T-cell (primary cell): ENCODE measurements around the gene OST4. TPM values are rescaled to one million over a fixed set of nuclear protein-coding genes. Genes with fewer than 3 reads are reported as not detected.
"Not testable (repeated sequence)": the region's sequence is repeated elsewhere in the genome, so short reads cannot be mapped to it uniquely, and the experiment has no call there.

ENCODE experiments used
- ATAC-seq, 4 experiments: fragments of 200-7000 bp in 3 of 4; fragments of 150-1000 bp in 1 of 4; cut with Tn5 transposase; replicated peaks in 1 of 4; 1 replicate in 3 of 4; 2 replicates in 1 of 4; pipeline ENCODE4 v1.10.0; 2021; ENCODE audit warnings: moderate library complexity in 3 of 4, mild to moderate bottlenecking in 2 of 4, moderate number of reproducible peaks in 1 of 4
- CTCF ChIA-PET, 2 donors: fragments of 300-600 bp; sonication (Branson Sonifier 250); formaldehyde crosslinking; loops; one replicate each; lab custom pipeline; 2022; ENCODE audit warnings: antibody characterized with exemption in 2 of 2; lab: Charles Lee
- POLR2A ChIA-PET, 2 donors: fragments of 300-600 bp; sonication (Branson Sonifier 250); formaldehyde crosslinking; loops; one replicate each; lab custom pipeline; 2022; ENCODE audit warnings: antibody characterized with exemption in 2 of 2; lab: Charles Lee
- DNase-seq, 35 experiments: peaks; one replicate each; pipeline versions ENCODE4 v3.0.0 to v3.0.0-alpha.2; 2013 to 2023
- H3K27ac ChIP-seq: one replicate; pipeline ENCODE4 v1.5.1; 2013; ENCODE audit warnings: low read length
- H3K27me3 ChIP-seq, 2 experiments: replicated peaks in 1 of 2; 1 replicate in 1 of 2; 2 replicates in 1 of 2; pipeline versions ENCODE4 v1.6.1 to v1.7.0; 2013; ENCODE audit warnings: low read length in 1 of 2, mixed read lengths in 1 of 2; ENCODE audit not compliant: control insufficient read depth in 2 of 2, insufficient read depth in 2 of 2; ENCODE audit errors: extremely low read depth in 1 of 2
- H3K36me3 ChIP-seq, 2 donors: 1 replicate in 1 of 2; 2 replicates in 1 of 2; pipeline versions ENCODE4 v1.6.1 to v1.7.0; 2013; ENCODE audit warnings: low read length in 1 of 2; ENCODE audit not compliant: control insufficient read depth in 2 of 2, insufficient read depth in 1 of 2; ENCODE audit errors: extremely low read depth in 1 of 2
- H3K4me1 ChIP-seq, 2 experiments: 1 replicate in 1 of 2; 2 replicates in 1 of 2; pipeline versions ENCODE4 v1.6.1 to v1.7.0; 2013; ENCODE audit warnings: low read length in 2 of 2, mixed read lengths in 1 of 2; ENCODE audit not compliant: insufficient read depth in 2 of 2, control insufficient read depth in 1 of 2; ENCODE audit errors: extremely low read depth in 1 of 2
- H3K4me3 ChIP-seq, 2 donors: 1 replicate in 1 of 2; 2 replicates in 1 of 2; pipeline versions ENCODE4 v1.5.1 to v1.7.0; 2013; ENCODE audit warnings: mild to moderate bottlenecking in 2 of 2, low read length in 1 of 2, moderate library complexity in 1 of 2; ENCODE audit not compliant: control insufficient read depth in 1 of 2; ENCODE audit errors: extremely low read depth in 1 of 2
- H3K9me3 ChIP-seq: 2 replicates; pipeline ENCODE4 v1.7.0; 2013
- H3K27ac Mint-ChIP-seq, 2 donors: one replicate each; pipeline ENCODE4 v1.8.0; 2020 to 2021; ENCODE audit warnings: mild to moderate bottlenecking in 2 of 2, mixed read lengths in 2 of 2
- H3K27me3 Mint-ChIP-seq, 2 donors: one replicate each; pipeline ENCODE4 v1.8.0; 2021 to 2022; ENCODE audit warnings: mixed read lengths in 2 of 2
- H3K36me3 Mint-ChIP-seq: one replicate; pipeline ENCODE4 v1.8.0; 2021; ENCODE audit warnings: mixed read lengths
- H3K4me1 Mint-ChIP-seq, 3 donors: one replicate each; pipeline ENCODE4 v1.8.0; 2020 to 2022; ENCODE audit warnings: mixed read lengths in 3 of 3, mild to moderate bottlenecking in 1 of 3
- H3K4me3 Mint-ChIP-seq, 3 donors: one replicate each; pipeline ENCODE4 v1.8.0; 2020 to 2022; ENCODE audit warnings: mild to moderate bottlenecking in 3 of 3, mixed read lengths in 3 of 3, moderate library complexity in 3 of 3
- H3K9me3 Mint-ChIP-seq, 3 donors: one replicate each; pipeline ENCODE4 v1.8.0; 2020 to 2022; ENCODE audit warnings: mixed read lengths in 3 of 3
- WGBS: methylation state at CpG from one replicate; pipeline ENCODE4 v1.1.5; 2013; ENCODE audit warnings: missing lambda C conversion rate; ENCODE audit not compliant: insufficient coverage; 5-methylcytosine and 5-hydroxymethylcytosine counted together
- total RNA-seq, 35 experiments: library from RNA in 6 of 35; stranded (reverse) in 6 of 35; fragments of 120-200 nt in 1 of 35; gene quantifications; one replicate each; pipeline versions ENCODE4 v1.2.1 to v1.2.4 and lab custom pipeline; 2013 to 2026

OST4 gene
- total RNA-seq, 5 donors from 2014 or later (not counting 1 experiment from before 2014, with no cell fraction given): 217 to 292 (median 236) TPM

GRCh38 chr2:27077231-27077630, 5.8 kb upstream of the OST4 start:
- Mint-ChIP-seq H3K36me3 (no peaks in the 10 kb centered on the region), H3K4me1 (peaks cover 49 to 62% (median 53%) of the 10 kb centered on the region in 3 donors), H3K4me3 (no peak overlapping the region), H3K27ac (peak overlapping the region in 1 of 2 donors; percentile 71), H3K27me3 (no peaks in the 10 kb centered on the region), H3K9me3 (no peaks in the 10 kb centered on the region)
- 84% methylated on average over 7 of the region's 7 CpGs for WGBS
- DNase-seq (no peak), ATAC-seq (no peak)
- H3K9me3 ChIP-seq: no peaks in the 10 kb centered on the region
- H3K27me3 ChIP-seq: no peaks in the 10 kb centered on the region
- no peaks in the 10 kb centered on the region for H3K36me3 ChIP-seq
- ChIA-PET POLR2A (no interaction called here), CTCF (interaction anchor here in 1 of 2 donors (1.2 kb wide), 1 partner anchor 27 kb away, joined by 3 read pairs; no protein-coding TSS in a partner anchor)
- H3K4me1 ChIP-seq: peaks cover 21 to 49% of the 10 kb centered on the region in 2 experiments
- H3K4me3 ChIP-seq: no peak overlapping the region
- H3K27ac ChIP-seq: no peak overlapping the region

GRCh38 chr2:27076323-27076722, 4.9 kb upstream of the OST4 start:
- no peaks in the 10 kb centered on the region for H3K27me3 ChIP-seq
- no peak for DNase-seq
- peak overlapping the region in 1 of 3 donors; percentile 44 for H3K4me3 Mint-ChIP-seq
- no peak overlapping the region for H3K4me3 ChIP-seq
- no peaks in the 10 kb centered on the region for H3K9me3 ChIP-seq
- POLR2A ChIA-PET: no interaction called here
- 95% methylated on average over 4 of the region's 4 CpGs for WGBS
- no peak overlapping the region for H3K27ac ChIP-seq
- H3K4me1 Mint-ChIP-seq: peaks cover 47 to 60% (median 50%) of the 10 kb centered on the region in 3 donors
- no peaks in the 10 kb centered on the region for H3K36me3 Mint-ChIP-seq
- no peak for ATAC-seq
- CTCF ChIA-PET: interaction anchor here in 1 of 2 donors (1.2 kb wide), 1 partner anchor 26 kb away, joined by 3 read pairs; no protein-coding TSS in a partner anchor
- H3K4me1 ChIP-seq: peaks cover 14 to 44% of the 10 kb centered on the region in 2 experiments
- no peaks in the 10 kb centered on the region for H3K36me3 ChIP-seq
- H3K27me3 Mint-ChIP-seq: no peaks in the 10 kb centered on the region
- H3K9me3 Mint-ChIP-seq: no peaks in the 10 kb centered on the region
- peak overlapping the region in 1 of 2 donors; percentile 57 for H3K27ac Mint-ChIP-seq

DNA sequence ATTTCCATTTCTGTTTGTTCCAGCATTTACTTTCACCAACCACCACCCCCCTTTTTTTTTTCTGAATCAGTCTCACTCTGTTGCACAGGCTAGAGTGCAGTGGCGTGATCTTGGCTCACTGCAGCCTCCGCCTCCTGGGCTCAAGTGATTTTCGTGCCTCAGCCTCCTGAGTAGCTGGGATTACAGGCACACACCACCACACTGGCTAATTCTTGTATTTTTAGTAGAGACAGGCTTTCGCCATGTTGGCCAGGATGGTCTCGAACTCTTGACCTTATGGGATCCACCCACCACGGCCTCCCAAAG, 4.1 kb upstream of the OST4 start:
- Histone ChIP-seq H3K27ac (peak overlapping the region; percentile 26), H3K4me1 (peaks cover 16 to 44% of the 10 kb centered on the region in 2 experiments)
- ATAC-seq, CTCF ChIA-PET, H3K27me3 ChIP-seq, H3K27me3 Mint-ChIP-seq, H3K4me3 ChIP-seq, H3K36me3 Mint-ChIP-seq, H3K9me3 ChIP-seq, DNase-seq, H3K36me3 ChIP-seq, H3K9me3 Mint-ChIP-seq: not testable (repeated sequence)
- peak overlapping the region; percentile 84 to 89 for H3K27ac Mint-ChIP-seq
- POLR2A ChIA-PET: interaction anchor here in 1 of 2 donors (0.7 kb wide), 1 partner anchor 1964 kb away, joined by 3 read pairs; no protein-coding TSS in a partner anchor
- peak overlapping the region in 1 of 3 donors; percentile 55 for H3K4me3 Mint-ChIP-seq
- H3K4me1 Mint-ChIP-seq: peaks cover 47 to 60% (median 48%) of the 10 kb centered on the region in 3 donors
- WGBS: 14% methylated on average over 2 of the region's 6 CpGs

GRCh38 chr2:27074738-27075565, 3.5 kb upstream of the OST4 start:
- Mint-ChIP-seq H3K36me3 (peaks cover under 1% of the 10 kb centered on the region), H3K27me3 (no peaks in the 10 kb centered on the region), H3K4me1 (peaks cover 47 to 61% (median 48%) of the 10 kb centered on the region in 3 donors), H3K4me3 (peak overlapping the region in 1 of 3 donors; percentile 55), H3K27ac (peak overlapping the region; percentile 84 to 89), H3K9me3 (no peaks in the 10 kb centered on the region)
- Histone ChIP-seq H3K4me3 (no peak overlapping the region), H3K9me3 (no peaks in the 10 kb centered on the region), H3K4me1 (peaks cover 19 to 46% of the 10 kb centered on the region in 2 experiments), H3K27ac (peak overlapping the region; percentile 26), H3K27me3 (no peaks in the 10 kb centered on the region), H3K36me3 (peaks cover 0 to 7% of the 10 kb centered on the region in 2 donors)
- DNase-seq: peak in 30 of 35 experiments; percentile 29 to 78 (median 54)
- 30% methylated on average over 3 of the region's 4 CpGs for WGBS
- POLR2A ChIA-PET: interaction anchor here (0.7 to 1.2 kb wide), 2 partner anchors 24 to 1964 kb away, joined by 3 to 4 read pairs; no protein-coding TSS in a partner anchor
- CTCF ChIA-PET: no interaction called here
- no peak for ATAC-seq

DNA sequence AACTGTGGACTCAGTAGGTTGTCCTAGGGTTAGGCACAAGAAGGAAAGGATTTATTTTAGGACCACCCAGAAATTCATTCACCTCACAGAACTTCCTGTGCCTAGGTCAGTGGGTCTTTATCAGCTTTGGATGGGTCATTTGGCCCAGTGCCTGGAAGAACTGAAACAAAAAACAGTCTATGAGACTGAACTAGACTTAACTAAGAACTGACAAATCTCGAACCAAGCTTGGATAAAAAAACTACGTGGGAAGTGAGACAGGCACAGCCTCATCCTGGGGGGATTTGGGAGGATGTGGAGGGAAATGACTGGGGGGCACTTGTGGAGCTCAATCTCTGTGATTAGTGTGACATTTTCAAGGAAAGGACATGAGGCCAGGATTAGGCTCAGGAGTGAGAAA, 2.3 kb upstream of the OST4 start:
- H3K9me3 Mint-ChIP-seq: no peaks in the 10 kb centered on the region

GRCh38 chr2:27072920-27073319, 1.5 kb upstream of the OST4 start:
- Mint-ChIP-seq H3K4me3 (peak overlapping the region; percentile 73 to 89 (median 75)), H3K36me3 (peaks cover 13% of the 10 kb centered on the region), H3K9me3 (no peaks in the 10 kb centered on the region), H3K4me1 (peaks cover 67 to 79% (median 68%) of the 10 kb centered on the region in 3 donors), H3K27ac (peak overlapping the region; percentile 91), H3K27me3 (no peaks in the 10 kb centered on the region)
- ATAC-seq (no peak), DNase-seq (no peak)
- Histone ChIP-seq H3K27me3 (no peaks in the 10 kb centered on the region), H3K4me1 (peaks cover 22 to 62% of the 10 kb centered on the region in 2 experiments), H3K4me3 (no peak overlapping the region), H3K27ac (peak overlapping the region; percentile 59), H3K9me3 (no peaks in the 10 kb centered on the region), H3K36me3 (peaks cover 9 to 26% of the 10 kb centered on the region in 2 donors)
- ChIA-PET POLR2A (interaction anchor here in 1 of 2 donors (1.1 kb wide), 1 partner anchor 17 kb away, joined by 3 read pairs; no protein-coding TSS in a partner anchor), CTCF (interaction anchor here in 1 of 2 donors (1.2 to 1.8 kb wide), 2 partner anchors 8 to 22 kb away, joined by 3 to 9 read pairs; no protein-coding TSS in a partner anchor)
- WGBS: 33% methylated on average over 1 of the region's 5 CpGs

More for the DNA sequence above, 2.3 kb upstream of the OST4 start:
- Mint-ChIP-seq H3K27ac (peak overlapping the region; percentile 68 to 87), H3K27me3 (no peaks in the 10 kb centered on the region), H3K36me3 (peaks cover 11% of the 10 kb centered on the region), H3K4me1 (peaks cover 59 to 70% (median 60%) of the 10 kb centered on the region in 3 donors), H3K4me3 (peak overlapping the region in 2 of 3 donors; percentile 32 to 47)
- peak overlapping the region; percentile 8 for H3K27ac ChIP-seq
- 86% methylated on average over 2 of the region's 2 CpGs for WGBS
- H3K4me3 ChIP-seq: no peak overlapping the region
- ChIA-PET POLR2A (interaction anchor here in 1 of 2 donors (0.6 to 1.2 kb wide), 3 partner anchors 8 to 23 kb away, joined by 3 to 5 read pairs (median 4); no protein-coding TSS in a partner anchor), CTCF (no interaction called here)
- peaks cover 22 to 57% of the 10 kb centered on the region in 2 experiments for H3K4me1 ChIP-seq
- no peaks in the 10 kb centered on the region for H3K9me3 ChIP-seq
- DNase-seq: no peak
- H3K36me3 ChIP-seq: peaks cover 5 to 18% of the 10 kb centered on the region in 2 donors
- no peak for ATAC-seq
- no peaks in the 10 kb centered on the region for H3K27me3 ChIP-seq
